HG02678 (cell line): ENCODE results near the gene NAB1.

ENCODE experiments used
- ATAC-seq: cut with Tn5 transposase; IDR thresholded peaks from one replicate; pipeline ENCODE4 v1.9.1; 2021; ENCODE audit warnings: mild to moderate bottlenecking, moderate library complexity; ENCODE audit not compliant: unreplicated experiment

Gene NAB1

GRCh38 chr2:190668892-190669291, 20.0 kb downstream of the NAB1 start:
- ATAC-seq = no peak

GRCh38 chr2:190670182-190670946, 21.5 kb downstream of the NAB1 start:
- no peak for ATAC-seq

- ATAC-seq = peak; percentile 51
These were observed 26.2 kb downstream of the NAB1 start for GRCh38 chr2:190674966-190675650.

- no peak for ATAC-seq
These were observed 28.4 kb downstream of the NAB1 start for GRCh38 chr2:190677255-190677654.

- peak; percentile 72 for ATAC-seq
These were observed 29.7 kb downstream of the NAB1 start for GRCh38 chr2:190678444-190679162.

- no peak for ATAC-seq
These were observed 30.5 kb downstream of the NAB1 start for GRCh38 chr2:190679391-190679790.

GRCh38 chr2:190679813-190680591, 31.1 kb downstream of the NAB1 start:
- ATAC-seq = peak; percentile 35

- ATAC-seq = no peak
These were observed 33.3 kb downstream of the NAB1 start for GRCh38 chr2:190682168-190682567.

GRCh38 chr2:190683802-190684201, 34.9 kb downstream of the NAB1 start:
- no peak for ATAC-seq

GRCh38 chr2:190684931-190685330, 36.0 kb downstream of the NAB1 start:
- ATAC-seq = no peak

GRCh38 chr2:190685333-190685732, 36.5 kb downstream of the NAB1 start:
- ATAC-seq = no peak

- ATAC-seq = peak; percentile 83
These were observed 44.8 kb downstream of the NAB1 start for GRCh38 chr2:190693533-190694232.

GRCh38 chr2:190694479-190694878, 45.6 kb downstream of the NAB1 start:
- ATAC-seq = no peak

GRCh38 chr2:190695739-190696138, 46.9 kb downstream of the NAB1 start:
- no peak for ATAC-seq

- no peak for ATAC-seq
These were observed 48.0 kb downstream of the NAB1 start for GRCh38 chr2:190696792-190697398.

GRCh38 chr2:190697421-190697820, 48.5 kb downstream of the NAB1 start:
- ATAC-seq = no peak

- ATAC-seq = no peak
These were observed 50.0 kb downstream of the NAB1 start for GRCh38 chr2:190698895-190699294.

GRCh38 chr2:190701586-190701985, 52.7 kb downstream of the NAB1 start:
- peak; percentile 87 for ATAC-seq

- ATAC-seq = no peak
These were observed 56.4 kb downstream of the NAB1 start for GRCh38 chr2:190705280-190705679.

GRCh38 chr2:190707726-190708125, 58.8 kb downstream of the NAB1 start:
- peak; percentile 62 for ATAC-seq
